ENCODE data around the gene VWA1.
"Not testable (repeated sequence)": the region's sequence is repeated elsewhere in the genome, so short reads cannot be mapped to it uniquely, and the experiment has no call there.

The VWA1 gene

GRCh38 chr1:1459711-1460110 lies 24.2 kb downstream of the VWA1 start:
- not testable (repeated sequence) for DNase-seq

- DNase-seq = no peak
These were observed 25.1 kb downstream of the VWA1 start for GRCh38 chr1:1460540-1461130.

- DNase-seq = peak; percentile 30
These were observed 26.3 kb downstream of the VWA1 start for GRCh38 chr1:1461721-1462317.

GRCh38 chr1:1462318-1462966 lies 27.0 kb downstream of the VWA1 start:
- peak; percentile 91 for DNase-seq

DNA sequence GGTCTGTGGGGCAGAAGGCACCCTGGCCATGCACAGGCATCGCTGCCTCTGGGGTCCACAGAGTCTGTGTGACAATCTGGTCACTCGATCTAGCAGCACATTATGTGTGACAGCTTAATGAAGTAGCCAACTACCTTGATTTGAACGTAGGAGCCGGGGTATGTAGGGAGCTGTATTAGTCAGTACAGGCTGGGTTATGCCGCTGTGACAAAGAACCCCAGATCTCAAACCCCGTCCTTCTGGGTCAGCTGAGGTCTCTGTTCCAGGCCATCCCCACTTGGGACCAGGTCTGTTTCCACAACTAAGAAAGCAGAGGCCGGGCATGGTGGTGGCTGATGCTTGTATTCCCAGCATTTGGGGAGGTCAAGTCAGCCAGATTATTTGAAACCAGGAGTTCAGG lies 27.8 kb downstream of the VWA1 start:
- no peak for DNase-seq

DNA sequence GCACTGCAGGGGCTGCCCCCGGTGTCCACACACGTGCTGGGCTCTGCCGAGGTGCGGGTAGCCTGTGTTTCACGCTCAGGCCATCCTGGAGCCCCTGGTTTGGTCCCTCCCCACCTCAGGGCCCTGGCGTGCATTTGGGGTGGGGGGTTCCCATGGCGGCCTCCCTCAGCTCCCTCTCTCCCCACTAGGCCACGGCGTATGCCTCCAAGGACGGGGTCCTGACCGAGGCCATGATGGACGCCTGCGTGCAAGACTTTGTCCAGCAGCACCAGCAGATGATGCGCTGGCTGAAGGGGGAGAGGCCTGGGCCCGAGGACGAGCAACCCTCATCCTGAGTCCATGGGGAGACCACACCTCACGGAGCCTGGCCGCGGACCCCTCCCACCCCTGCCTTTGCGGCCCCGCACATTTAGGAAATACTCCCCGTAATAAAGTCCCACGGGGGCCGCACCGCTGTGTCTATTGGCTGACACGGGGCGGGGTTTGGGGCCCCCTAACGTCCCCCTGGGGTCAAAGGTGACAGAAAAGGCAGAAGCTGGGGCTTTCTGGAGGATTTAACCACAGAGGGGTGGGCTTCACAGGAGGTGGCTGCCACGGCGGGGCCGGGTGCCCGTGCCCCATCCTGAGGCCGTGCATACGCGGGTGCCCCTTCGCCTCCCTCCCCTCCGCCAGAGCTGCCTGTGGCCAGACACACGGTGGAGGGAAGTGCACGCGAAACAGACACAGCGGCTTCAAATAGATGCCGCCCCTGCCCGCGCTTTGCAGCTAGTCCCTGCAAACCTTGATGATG lies 32.9 kb downstream of the VWA1 start:
- not testable (repeated sequence) for DNase-seq

DNA sequence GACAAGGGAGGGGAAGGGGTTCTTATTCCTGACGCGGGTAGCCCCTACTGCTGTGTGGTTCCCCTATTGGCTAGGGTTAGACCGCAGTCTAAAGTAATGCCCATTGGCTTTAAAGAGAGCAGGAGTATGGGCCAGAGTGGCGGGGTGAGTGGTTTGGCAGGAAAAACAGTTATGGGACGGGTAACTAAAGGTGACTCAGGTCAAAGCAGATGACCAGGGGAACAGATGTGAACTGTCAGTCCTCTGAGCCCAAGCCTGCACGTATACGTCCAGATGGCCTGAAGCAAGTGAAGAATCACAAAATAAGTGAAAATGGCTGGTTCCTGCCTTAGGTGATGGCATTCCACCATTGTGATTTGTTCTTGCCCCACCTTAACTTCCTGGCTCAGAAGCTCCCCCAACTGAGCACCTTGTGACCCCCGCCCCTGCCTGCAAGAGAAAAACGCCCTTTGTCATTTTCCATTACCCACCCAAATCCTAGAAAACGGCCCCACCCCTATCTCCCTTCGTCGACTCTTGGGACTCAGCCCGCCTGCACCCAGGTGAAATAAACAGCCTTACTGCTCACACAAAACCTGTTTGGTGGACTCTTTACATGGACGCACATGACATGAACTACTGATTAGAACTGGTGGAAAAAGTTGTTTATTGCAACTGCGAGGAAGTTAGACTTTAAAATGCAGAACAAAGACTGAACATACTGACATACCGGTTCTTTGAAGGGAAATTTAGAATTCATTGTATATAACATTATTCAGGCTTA lies 35.3 kb downstream of the VWA1 start:
- DNase-seq = peak; percentile 23

DNA sequence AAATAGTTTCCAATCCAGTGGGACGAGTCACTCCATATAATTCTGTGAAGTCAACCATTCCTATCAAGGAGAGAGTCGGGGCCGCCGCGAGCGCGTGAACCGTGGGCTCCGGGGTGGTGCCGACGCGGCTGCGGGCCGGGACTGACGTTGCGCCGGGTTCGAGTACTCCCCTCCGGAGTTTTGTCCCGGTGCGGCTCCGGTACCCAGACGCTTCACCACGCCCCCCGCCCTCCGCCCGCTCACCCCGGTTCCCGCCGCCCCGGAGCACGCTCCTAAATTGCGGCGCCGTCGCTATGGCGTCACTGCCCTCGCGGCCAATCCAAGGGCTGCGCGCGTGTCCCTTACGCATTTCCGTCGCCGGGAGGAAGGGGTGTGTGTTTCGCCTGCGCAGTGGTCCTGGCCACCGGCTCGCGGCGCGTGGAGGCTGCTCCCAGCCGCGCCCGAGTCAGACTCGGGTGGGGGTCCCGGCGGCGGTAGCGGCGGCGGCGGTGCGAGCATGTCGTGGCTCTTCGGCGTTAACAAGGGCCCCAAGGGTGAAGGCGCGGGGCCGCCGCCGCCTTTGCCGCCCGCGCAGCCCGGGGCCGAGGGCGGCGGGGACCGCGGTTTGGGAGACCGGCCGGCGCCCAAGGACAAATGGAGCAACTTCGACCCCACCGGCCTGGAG lies 36.0 kb downstream of the VWA1 start, which contains the start of gene ATAD3B:
TSS of gene ATAD3B (plus strand) at position 377 of the 664 bp plus-strand sequence. CDS start at position 497, 120 bp downstream.
- peak; percentile 96 for DNase-seq

GRCh38 chr1:1472053-1472876 lies 36.8 kb downstream of the VWA1 start:
- DNase-seq = not testable (repeated sequence)

DNA sequence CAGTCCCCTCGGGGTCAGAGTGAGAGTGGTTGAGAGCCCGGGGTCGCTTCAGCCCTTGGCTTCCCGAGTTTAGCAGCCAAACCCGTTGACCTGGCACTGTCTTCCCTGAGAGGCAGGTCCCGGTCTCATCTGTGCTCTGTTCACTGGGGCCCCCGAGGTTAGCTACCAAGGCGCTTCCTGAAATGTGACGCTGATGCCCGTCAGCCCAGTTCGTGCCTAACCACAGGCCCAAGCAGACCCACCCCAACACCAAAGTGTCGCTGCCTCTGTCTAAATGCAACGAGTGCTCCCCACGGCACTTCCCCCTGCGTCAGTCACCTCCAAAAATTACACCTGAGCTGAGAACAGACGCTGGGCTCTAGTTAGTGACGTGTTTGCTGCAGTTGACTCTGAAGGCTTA lies 40.5 kb downstream of the VWA1 start:
- not testable (repeated sequence) for DNase-seq

- no peak for DNase-seq
These were observed 41.7 kb downstream of the VWA1 start for GRCh38 chr1:1477206-1477605.

DNA sequence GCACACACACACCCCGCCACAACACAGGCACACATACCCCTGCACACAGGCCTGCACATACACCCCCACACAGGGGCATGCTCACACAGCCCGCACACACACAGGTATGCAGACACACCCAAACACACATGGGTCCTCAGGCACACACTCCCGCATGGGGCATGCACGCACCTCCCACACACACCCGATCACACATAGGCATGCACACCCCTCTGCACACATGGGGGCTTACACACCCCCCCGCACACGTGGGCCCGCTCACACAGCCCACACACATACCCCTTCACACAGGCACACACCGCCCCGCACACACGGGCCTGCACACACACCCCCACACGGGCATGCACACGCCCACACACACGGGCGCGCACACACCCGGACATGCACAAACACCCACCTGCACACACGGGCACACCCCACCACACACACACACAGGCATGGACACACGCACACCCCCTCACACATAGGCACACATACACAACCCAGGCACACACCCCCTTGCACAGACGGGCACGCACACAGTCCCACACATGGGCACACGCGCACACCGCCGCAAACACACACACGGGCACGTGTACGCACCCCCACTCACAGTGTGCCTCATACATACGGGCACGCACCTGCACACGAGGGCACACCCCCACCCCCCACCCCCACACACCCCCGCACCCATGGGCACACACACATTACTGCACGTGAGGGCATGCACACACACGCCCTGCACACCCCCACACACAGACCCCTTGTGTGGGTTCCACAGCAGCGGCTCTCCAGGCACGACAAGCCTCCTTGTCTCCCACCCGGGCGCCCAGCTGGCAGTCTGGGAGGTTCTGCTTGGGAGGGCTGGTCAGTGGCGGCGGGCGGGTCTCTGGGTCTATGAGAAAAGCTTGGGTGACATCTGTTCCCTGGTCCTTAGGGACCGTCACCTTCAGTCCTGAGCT lies 44.3 kb downstream of the VWA1 start:
- DNase-seq = no peak

- DNase-seq = not testable (repeated sequence)
These were observed 45.0 kb downstream of the VWA1 start for GRCh38 chr1:1480488-1480867.

DNA sequence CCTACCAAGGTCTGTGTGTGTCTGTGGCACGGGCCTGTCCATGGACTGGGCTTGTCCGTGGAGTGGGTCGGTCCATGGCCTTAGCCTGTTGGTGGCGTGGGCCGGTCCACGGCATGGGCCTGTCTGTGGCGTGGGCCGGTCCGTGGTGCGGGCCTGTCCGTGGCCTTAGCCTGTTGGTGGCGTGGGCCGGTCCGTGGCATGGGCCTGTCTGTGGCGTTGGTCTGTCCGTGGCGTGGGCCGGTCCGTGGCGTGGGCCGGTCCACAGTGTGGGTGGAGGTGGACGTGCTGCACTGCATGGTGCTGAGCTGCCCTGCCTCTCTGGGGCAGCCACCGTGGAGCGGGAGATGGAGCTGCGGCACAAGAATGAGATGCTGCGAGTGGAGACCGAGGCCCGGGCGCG lies 46.3 kb downstream of the VWA1 start:
- DNase-seq = not testable (repeated sequence)

DNA sequence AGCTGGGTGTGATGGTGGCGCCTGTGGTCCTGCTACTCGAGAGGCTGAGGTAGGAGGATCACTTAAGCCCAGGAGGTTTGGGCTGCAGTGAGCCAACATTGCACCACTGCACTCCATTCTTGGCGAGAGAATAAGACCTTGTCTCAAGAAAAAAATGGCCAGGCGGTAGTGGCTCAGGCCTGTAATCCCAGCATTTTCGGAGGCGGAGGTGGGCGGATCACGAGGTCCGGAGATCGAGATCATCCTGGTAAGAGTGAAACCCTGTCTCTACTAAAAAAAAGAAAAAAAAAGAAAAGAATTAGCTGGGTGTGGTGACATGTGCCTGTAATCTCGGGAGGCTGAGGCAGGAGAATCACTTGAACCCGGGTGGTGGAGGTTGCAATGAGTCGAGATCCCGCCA lies 47.4 kb downstream of the VWA1 start:
- no peak for DNase-seq

DNA sequence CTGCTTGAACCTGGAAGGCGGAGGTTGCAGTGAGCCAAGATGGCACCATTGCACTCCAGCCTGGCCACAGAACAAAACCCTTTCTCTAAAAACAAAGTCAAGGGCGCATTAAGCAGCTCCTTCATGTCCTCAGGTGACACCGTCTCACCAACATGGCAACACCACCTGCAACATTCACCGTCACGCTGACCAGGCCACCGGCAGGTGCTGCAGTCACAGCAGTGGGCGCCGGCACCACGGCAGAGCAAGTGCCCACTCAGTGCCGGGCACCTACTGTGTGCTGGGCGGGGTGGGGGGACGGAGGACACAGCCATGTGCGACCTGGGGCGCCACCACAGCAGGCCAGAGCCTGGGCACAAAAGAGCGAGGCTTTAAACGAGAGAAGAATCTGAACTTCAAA lies 48.2 kb downstream of the VWA1 start:
- no peak for DNase-seq

GRCh38 chr1:1484976-1485750 lies 49.7 kb downstream of the VWA1 start:
- not testable (repeated sequence) for DNase-seq

DNA sequence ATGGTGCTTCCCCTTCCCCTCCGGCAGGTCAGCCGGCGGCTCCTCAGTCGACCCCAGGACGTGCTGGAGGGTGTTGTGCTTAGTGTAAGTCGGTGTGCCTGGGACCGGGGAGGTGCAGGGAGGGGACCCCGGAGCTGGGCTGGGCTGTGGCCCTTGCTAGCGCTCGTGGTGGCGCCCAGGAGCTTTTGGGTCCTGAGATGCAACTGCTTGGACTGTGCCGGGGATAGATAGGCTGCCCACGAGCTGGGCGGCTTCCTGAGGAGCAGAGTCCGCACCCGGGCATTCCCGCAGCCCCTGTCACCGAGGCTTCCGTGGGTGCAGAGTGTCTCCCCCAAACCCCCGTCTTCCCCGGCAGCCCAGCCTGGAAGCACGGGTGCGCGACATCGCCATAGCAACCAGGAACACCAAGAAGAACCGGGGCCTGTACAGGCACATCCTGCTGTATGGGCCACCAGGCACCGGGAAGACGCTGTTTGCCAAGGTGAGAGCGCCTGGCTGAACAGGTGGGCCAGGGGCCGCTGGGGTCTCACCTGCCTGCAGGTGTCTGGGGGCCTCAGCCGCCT lies 50.3 kb downstream of the VWA1 start:
- not testable (repeated sequence) for DNase-seq

DNA sequence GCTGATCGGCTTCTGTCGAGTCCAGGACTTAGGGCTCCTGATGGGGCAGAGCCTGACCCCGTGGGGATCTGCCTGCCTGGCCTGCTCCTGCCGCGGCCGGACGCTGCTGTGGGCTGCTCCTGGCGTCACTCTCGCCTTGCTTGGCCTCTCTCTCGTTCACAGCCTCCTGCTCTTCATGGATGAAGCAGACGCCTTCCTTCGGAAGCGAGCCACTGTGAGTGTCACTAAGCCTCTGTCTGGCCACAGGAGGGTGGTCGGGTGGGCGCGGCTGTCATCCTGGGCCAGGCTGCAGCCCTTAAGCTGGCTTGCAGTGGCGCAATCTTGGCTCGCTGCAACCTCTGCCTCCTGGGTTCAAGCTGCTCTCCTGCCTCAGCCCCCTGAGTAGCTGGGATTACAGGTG lies 52.2 kb downstream of the VWA1 start:
- no peak for DNase-seq
